H1 (cell line): Measurements from ENCODE around the gene POLR3E. TPM values are rescaled to one million over a fixed set of nuclear protein-coding genes. Genes with fewer than 3 reads are reported as not detected.

Experiments used
- CTCF ChIA-PET: fragments of 300-600 bp; sonication (Branson Sonifier 250); formaldehyde crosslinking; loops from one replicate; lab custom pipeline; 2021; ENCODE audit not compliant: partially characterized antibody; lab: Charles Lee
- POLR2A ChIA-PET: fragments of 300-600 bp; sonication (Branson Sonifier 250); formaldehyde crosslinking; loops from one replicate; lab custom pipeline; 2021; ENCODE audit warnings: inconsistent platforms; ENCODE audit not compliant: partially characterized antibody; lab: Charles Lee
- DNase-seq, 2 experiments: peaks; one replicate each; pipeline versions ENCODE4 v3.0.0 to v3.0.0-alpha.2; 2010 to 2022; ENCODE audit warnings: low spot score in 2 of 2, low read depth in 1 of 2, mixed read lengths in 1 of 2
- FAIRE-seq: peaks from 2 replicates; lab custom pipeline; 2011; peaks lifted over from hg19 to GRCh38; lab: Jason Lieb, UNC
- H2AFZ ChIP-seq: 2 replicates; pipeline ENCODE4 v1.8.1; 2012; ENCODE audit warnings: low read length, inconsistent platforms
- H2AK5ac ChIP-seq: 2 replicates; pipeline ENCODE4 v1.6.1; 2013; ENCODE audit warnings: low read depth, low read length
- H2BK120ac ChIP-seq: replicated peaks from 2 replicates; pipeline ENCODE3; 2013; ENCODE audit warnings: low read depth, low read length, inconsistent platforms
- H2BK12ac ChIP-seq: 2 replicates; pipeline ENCODE4 v1.6.1; 2013; ENCODE audit warnings: low read depth, low read length
- H2BK15ac ChIP-seq: 2 replicates; pipeline ENCODE4 v1.6.1; 2013; ENCODE audit warnings: low read length
- H2BK20ac ChIP-seq: 2 replicates; pipeline ENCODE4 v1.6.1; 2013; ENCODE audit warnings: low read length
- H2BK5ac ChIP-seq: 2 replicates; pipeline ENCODE4 v1.6.1; 2013; ENCODE audit warnings: low read depth, low read length
- H3K14ac ChIP-seq: 2 replicates; pipeline ENCODE4 v1.6.1; 2013; ENCODE audit warnings: inconsistent platforms; ENCODE audit not compliant: insufficient read length
- H3K18ac ChIP-seq: 2 replicates; pipeline ENCODE4 v1.6.1; 2013; ENCODE audit warnings: low read length; ENCODE audit errors: extremely low read depth
- H3K23ac ChIP-seq: 2 replicates; pipeline ENCODE4 v1.6.1; 2013; ENCODE audit warnings: inconsistent platforms; ENCODE audit not compliant: insufficient read length
- H3K23me2 ChIP-seq: 2 replicates; pipeline ENCODE4 v1.6.1; 2013; ENCODE audit warnings: low read depth, low read length
- H3K27ac ChIP-seq: 2 replicates; pipeline ENCODE4 v1.6.1; 2011; ENCODE audit warnings: low read depth, low read length, inconsistent platforms
- H3K27me3 ChIP-seq, 4 experiments: replicated peaks in 1 of 4; 1 replicate in 1 of 4; 2 replicates in 3 of 4; pipeline versions ENCODE4 v1.6.1 to v1.8.1; 2011 to 2013; ENCODE audit warnings: low read length in 3 of 4, mild to moderate bottlenecking in 3 of 4, inconsistent platforms in 2 of 4, mixed read lengths in 2 of 4, moderate library complexity in 1 of 4; ENCODE audit not compliant: control insufficient read depth in 3 of 4, insufficient read depth in 3 of 4; ENCODE audit errors: extremely low read depth in 1 of 4
- H3K36me3 ChIP-seq, 4 experiments: 2 replicates each; pipeline versions ENCODE4 v1.6.1 to v1.8.1; 2011 to 2013; ENCODE audit warnings: mild to moderate bottlenecking in 4 of 4, low read length in 3 of 4, moderate library complexity in 2 of 4, control low read depth in 1 of 4, inconsistent platforms in 1 of 4; ENCODE audit not compliant: insufficient read depth in 4 of 4, control insufficient read depth in 2 of 4
- H3K4ac ChIP-seq: replicated peaks from 2 replicates; pipeline ENCODE3; 2013; ENCODE audit warnings: low read length, low read depth, mixed read lengths, inconsistent platforms; ENCODE audit not compliant: insufficient read length
- H3K4me1 ChIP-seq, 4 experiments: replicated peaks in 1 of 4; 1 replicate in 1 of 4; 2 replicates in 3 of 4; pipeline versions ENCODE4 v1.6.1 to v1.8.1; 2011 to 2013; ENCODE audit warnings: low read length in 3 of 4, inconsistent platforms in 2 of 4, mixed read lengths in 1 of 4; ENCODE audit not compliant: insufficient read depth in 4 of 4, control insufficient read depth in 3 of 4
- H3K4me2 ChIP-seq, 2 experiments: 2 replicates each; pipeline versions ENCODE4 v1.6.1 to v1.8.1; 2011 to 2013; ENCODE audit warnings: low read depth in 2 of 2, low read length in 2 of 2, control low read depth in 1 of 2, inconsistent platforms in 1 of 2, mild to moderate bottlenecking in 1 of 2; ENCODE audit not compliant: insufficient read depth in 1 of 2
- H3K4me3 ChIP-seq, 4 experiments: fragments of 200-600, 300-600 bp in 1 of 4; sonication (generic), shearing (Covaris generic), sonication (Bioruptor Twin) in 1 of 4; 2 replicates each; pipeline versions ENCODE4 v1.5.1 to v1.8.1; 2011 to 2016; ENCODE audit warnings: low read length in 4 of 4, low read depth in 3 of 4, control low read depth in 2 of 4, inconsistent platforms in 2 of 4, mild to moderate bottlenecking in 2 of 4, mixed read lengths in 1 of 4, moderate library complexity in 1 of 4; ENCODE audit not compliant: insufficient read depth in 2 of 4; ENCODE audit errors: extremely low read depth in 1 of 4
- H3K56ac ChIP-seq: replicated peaks from 2 replicates; pipeline ENCODE3; 2013; ENCODE audit warnings: low read depth, mild to moderate bottlenecking, mixed read lengths, low read length, inconsistent platforms; ENCODE audit not compliant: insufficient read length
- H3K79me1 ChIP-seq: 2 replicates; pipeline ENCODE4 v1.6.1; 2013; ENCODE audit warnings: low read depth, low read length, control low read depth
- H3K79me2 ChIP-seq, 2 experiments: 2 replicates each; pipeline versions ENCODE4 v1.6.1 to v1.8.1; 2012 to 2013; ENCODE audit warnings: low read length in 2 of 2, mild to moderate bottlenecking in 2 of 2, inconsistent platforms in 1 of 2; ENCODE audit not compliant: insufficient read depth in 2 of 2, control insufficient read depth in 1 of 2
- H3K9ac ChIP-seq, 4 experiments: replicated peaks in 1 of 4; 1 replicate in 1 of 4; 2 replicates in 3 of 4; pipeline versions ENCODE4 v1.6.1 to v1.8.1; 2011 to 2013; ENCODE audit warnings: low read depth in 3 of 4, low read length in 3 of 4, control low read depth in 2 of 4, mild to moderate bottlenecking in 2 of 4, moderate library complexity in 2 of 4, inconsistent platforms in 1 of 4; ENCODE audit errors: extremely low read depth in 1 of 4
- H3K9me3 ChIP-seq, 2 experiments: 2 replicates each; pipeline versions ENCODE4 v1.6.1 to v1.8.1; 2012 to 2013; ENCODE audit warnings: mild to moderate bottlenecking in 2 of 2, moderate library complexity in 2 of 2, control low read depth in 1 of 2, inconsistent platforms in 1 of 2, low read depth in 1 of 2, low read length in 1 of 2, mixed read lengths in 1 of 2; ENCODE audit not compliant: insufficient read depth in 2 of 2
- H4K20me1 ChIP-seq, 2 experiments: replicated peaks in 1 of 2; 2 replicates each; pipeline versions ENCODE3 to v1.8.1; 2011 to 2013; ENCODE audit warnings: inconsistent platforms in 2 of 2, low read length in 2 of 2, mild to moderate bottlenecking in 1 of 2; ENCODE audit not compliant: insufficient read depth in 2 of 2, control insufficient read depth in 1 of 2
- H4K5ac ChIP-seq: 2 replicates; pipeline ENCODE4 v1.6.1; 2013; ENCODE audit warnings: low read length, low read depth, mixed read lengths, inconsistent platforms; ENCODE audit not compliant: insufficient read length
- H4K8ac ChIP-seq: 2 replicates; pipeline ENCODE4 v1.8.0; 2013; ENCODE audit warnings: mild to moderate bottlenecking, moderate library complexity, low read length, inconsistent platforms; ENCODE audit not compliant: insufficient read depth; ENCODE audit errors: extremely low read depth
- H4K91ac ChIP-seq: replicated peaks from 2 replicates; pipeline ENCODE3; 2013; ENCODE audit warnings: low read length, mixed read lengths, inconsistent platforms; ENCODE audit not compliant: insufficient read length
- JUN ChIP-seq: IDR thresholded peaks from 2 replicates; pipeline ENCODE4 v1.6.1; 2011; ENCODE audit warnings: low read depth, mild to moderate bottlenecking, improper control_type of control experiment, low read length
- RFX5 ChIP-seq: IDR thresholded peaks from 2 replicates; pipeline ENCODE4 v1.6.1; 2011; ENCODE audit warnings: low read depth, low read length, improper control_type of control experiment, borderline replicate concordance
- SP4 ChIP-seq: IDR thresholded peaks from 2 replicates; pipeline ENCODE4 v1.6.1; 2012; ENCODE audit warnings: low read length, inconsistent platforms
- WGBS, 2 experiments: shearing (Covaris generic) in 1 of 2; methylation state at CpG; one replicate each; pipeline versions ENCODE4 v1.1.6 to v1.1.7; 2013 to 2015; ENCODE audit warnings: low lambda C conversion rate in 2 of 2, mixed read lengths in 2 of 2, inconsistent platforms in 1 of 2, low coverage in 1 of 2, missing lambda C conversion rate in 1 of 2; ENCODE audit not compliant: insufficient replicate concordance in 2 of 2, insufficient coverage in 1 of 2, insufficient read length in 1 of 2; ENCODE audit errors: extremely low coverage in 1 of 2, missing lambda C conversion rate in 1 of 2; 5-methylcytosine and 5-hydroxymethylcytosine counted together
- polyA plus RNA-seq, 7 experiments: library from polyadenylated mRNA; depleted of rRNA in 3 of 7; stranded (reverse) in 5 of 7; unstranded in 2 of 7; fragments of >200 nt in 5 of 7; fragments of 200-250 nt in 2 of 7; gene quantifications; 1 replicate in 5 of 7; 2 replicates in 1 of 7; 4 replicates in 1 of 7; pipeline versions ENCODE4 v1.2.1 to v1.2.3, GENCODE V29; 2011 to 2013; ENCODE audit warnings: missing spikeins in 2 of 7, mixed read lengths in 2 of 7
- total RNA-seq: library from RNA; stranded (reverse); fragmentation: NEBNext Ultra II Directional; extraction: Animal tissue kit (Norgen Biotek cat#: 25700); gene quantifications from 2 replicates; pipeline ENCODE4 v1.2.1, GENCODE V29; 2021

POLR3E gene
- total and polyA plus RNA-seq, 2 of the 8 experiments (the other 6 are each of a cell fraction or from before 2014, with no cell fraction given) = 96.5 to 125 TPM

GRCh38 chr16:22308824-22309520 is 11.8 kb downstream of the POLR3E start:
- no peaks in the 10 kb centered on the region for H3K9me3 ChIP-seq
- no peaks in the 10 kb centered on the region for H3K4me1 ChIP-seq
- H3K23ac ChIP-seq = no peak overlapping the region
- WGBS, 2 experiments = 93% methylated on average over 24 of the region's 24 CpGs; no CpG with 5 or more reads in 1 of the 2 experiments
- no peak overlapping the region for H4K5ac ChIP-seq
- no peak overlapping the region for H2BK5ac ChIP-seq
- no peak overlapping the region for H2BK15ac ChIP-seq
- H3K4me2 ChIP-seq = no peak overlapping the region
- H3K79me1 ChIP-seq = peaks cover 5% of the 10 kb centered on the region; the same call in 1 of the 2 replicates
- no peaks in the 10 kb centered on the region for H3K23me2 ChIP-seq
- no peaks in the 10 kb centered on the region for H3K27me3 ChIP-seq
- H3K9ac ChIP-seq = no peak overlapping the region
- H2BK12ac ChIP-seq = no peak overlapping the region
- CTCF ChIA-PET = interaction anchor here (1.3 to 6.5 kb wide), 3 partner anchors 9 to 13 kb away, joined by 3 to 42 read pairs (median 4); no protein-coding TSS in a partner anchor
- H2AK5ac ChIP-seq = no peak overlapping the region
- DNase-seq (no peak), FAIRE-seq (no peak)
- H4K91ac ChIP-seq = no peak overlapping the region
- no peak overlapping the region for H3K14ac ChIP-seq
- H2BK120ac ChIP-seq = no peak overlapping the region
- TF ChIP-seq SP4 = no peak
- TF ChIP-seq RFX5 = no peak
- no peak for TF ChIP-seq JUN
- H3K79me2 ChIP-seq = peaks cover 0 to 13% of the 10 kb centered on the region in 2 experiments; a peak in 1 of 4 replicates
- no peak overlapping the region for H3K27ac ChIP-seq
- no peak overlapping the region for H2AFZ ChIP-seq
- H3K36me3 ChIP-seq = peaks cover 21 to 51% (median 48%) of the 10 kb centered on the region in 4 experiments
- no peak overlapping the region for H2BK20ac ChIP-seq
- no peak overlapping the region for H3K4me3 ChIP-seq
- peaks cover 10 to 21% of the 10 kb centered on the region in 2 experiments for H4K20me1 ChIP-seq
- POLR2A ChIA-PET = interaction anchor here (1.8 kb wide), 1 partner anchor 9 kb away, joined by 4 read pairs; no protein-coding TSS in a partner anchor
- no peak overlapping the region for H3K4ac ChIP-seq
- no peak overlapping the region for H3K18ac ChIP-seq
- no peak overlapping the region for H4K8ac ChIP-seq
- H3K56ac ChIP-seq = no peak overlapping the region
